Activated CD4-positive, alpha-beta memory T cell treated with anti-CD3 and anti-CD28 coated beads, Interleukin-2, amount 10 ng/mL, durations not matched to agents 7 days and 5 days (primary cell): Measurements from ENCODE around the gene SDS. TPM values are rescaled to one million over a fixed set of nuclear protein-coding genes. Genes with fewer than 3 reads are reported as not detected.

Experiments
- CTCF ChIA-PET: fragments of 350-600 bp; sonication (Branson Sonifier 250); formaldehyde crosslinking; loops from one replicate; lab custom pipeline; 2021; ENCODE audit warnings: antibody characterized with exemption, inconsistent platforms; lab: Charles Lee
- POLR2A ChIA-PET: fragments of 350-600 bp; sonication (Branson Sonifier 250); formaldehyde crosslinking; loops from one replicate; lab custom pipeline; 2021; ENCODE audit warnings: antibody characterized with exemption; lab: Charles Lee
- DNase-seq: peaks from one replicate; pipeline ENCODE4 v3.0.0-alpha.2; 2020
- H3K27ac Mint-ChIP-seq: one replicate; pipeline ENCODE4 v1.8.0; 2021; ENCODE audit warnings: mild to moderate bottlenecking, mixed read lengths
- H3K27me3 Mint-ChIP-seq: one replicate; pipeline ENCODE4 v1.8.0; 2021; ENCODE audit warnings: mixed read lengths
- H3K36me3 Mint-ChIP-seq: one replicate; pipeline ENCODE4 v1.8.0; 2021; ENCODE audit warnings: low read depth, mixed read lengths
- H3K4me1 Mint-ChIP-seq: one replicate; pipeline ENCODE4 v1.8.0; 2021; ENCODE audit warnings: mixed read lengths
- H3K4me3 Mint-ChIP-seq: one replicate; pipeline ENCODE4 v1.8.0; 2021; ENCODE audit warnings: mild to moderate bottlenecking, mixed read lengths
- H3K9me3 Mint-ChIP-seq: one replicate; pipeline ENCODE4 v1.8.0; 2021; ENCODE audit warnings: mixed read lengths
- total RNA-seq, 2 experiments: library from RNA; stranded (reverse); gene quantifications; one replicate each; pipeline ENCODE4 v1.2.3, GENCODE V29; 2021

SDS gene
- total RNA-seq, 2 experiments from 2014 or later = not detected

DNA sequence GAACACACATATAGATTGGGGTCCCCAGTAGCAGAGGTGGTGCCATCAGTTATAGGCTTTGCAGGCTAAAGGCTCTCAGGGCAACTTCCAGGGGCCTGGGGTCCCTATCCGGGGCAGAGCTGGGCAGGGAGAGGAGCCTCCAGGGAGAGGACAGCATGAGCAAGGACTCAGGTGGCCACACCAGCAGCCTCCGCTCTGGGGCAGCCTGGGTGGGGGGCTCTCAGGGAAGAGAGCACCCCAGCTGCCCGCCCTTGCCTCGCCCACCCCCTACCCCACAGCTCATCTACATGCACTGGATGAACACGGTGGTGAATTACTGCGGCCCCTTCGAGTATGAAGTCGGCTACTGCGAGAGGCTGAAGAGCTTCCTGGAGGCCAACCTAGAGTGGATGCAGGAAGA, 31.3 kb downstream of the SDS start:
- Mint-ChIP-seq H3K27ac (no peak overlapping the region), H3K9me3 (no peaks in the 10 kb centered on the region), H3K4me3 (no peak overlapping the region), H3K36me3 (no peaks in the 10 kb centered on the region), H3K4me1 (peaks cover 6% of the 10 kb centered on the region), H3K27me3 (no peaks in the 10 kb centered on the region)
- ChIA-PET CTCF (no interaction called here), POLR2A (no interaction called here)
- no peak for DNase-seq

DNA sequence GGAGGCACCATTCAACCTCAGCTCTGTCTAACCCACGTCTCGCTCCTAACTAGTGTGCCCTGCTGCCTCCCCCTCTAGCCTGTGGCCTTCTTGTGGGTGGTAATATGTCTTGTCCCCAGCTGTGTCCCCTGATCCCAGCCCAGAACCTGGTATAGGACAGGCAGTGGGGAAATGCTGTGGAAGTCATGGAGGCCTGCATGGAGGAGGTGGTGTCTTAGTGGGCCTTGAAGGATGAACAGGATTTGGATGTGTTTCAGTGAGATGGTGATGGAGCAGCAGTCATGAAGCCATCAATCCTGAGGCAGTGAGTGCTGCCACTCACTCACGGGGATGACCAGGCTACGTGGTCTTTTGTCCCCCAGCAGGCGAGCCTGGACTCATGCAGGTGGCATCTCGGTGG, 31.9 kb downstream of the SDS start:
- DNase-seq = no peak
- ChIA-PET POLR2A (no interaction called here), CTCF (no interaction called here)
- Mint-ChIP-seq H3K36me3 (no peaks in the 10 kb centered on the region), H3K27ac (no peak overlapping the region), H3K27me3 (no peaks in the 10 kb centered on the region), H3K4me3 (no peak overlapping the region), H3K9me3 (no peaks in the 10 kb centered on the region), H3K4me1 (peaks cover 6% of the 10 kb centered on the region)

DNA sequence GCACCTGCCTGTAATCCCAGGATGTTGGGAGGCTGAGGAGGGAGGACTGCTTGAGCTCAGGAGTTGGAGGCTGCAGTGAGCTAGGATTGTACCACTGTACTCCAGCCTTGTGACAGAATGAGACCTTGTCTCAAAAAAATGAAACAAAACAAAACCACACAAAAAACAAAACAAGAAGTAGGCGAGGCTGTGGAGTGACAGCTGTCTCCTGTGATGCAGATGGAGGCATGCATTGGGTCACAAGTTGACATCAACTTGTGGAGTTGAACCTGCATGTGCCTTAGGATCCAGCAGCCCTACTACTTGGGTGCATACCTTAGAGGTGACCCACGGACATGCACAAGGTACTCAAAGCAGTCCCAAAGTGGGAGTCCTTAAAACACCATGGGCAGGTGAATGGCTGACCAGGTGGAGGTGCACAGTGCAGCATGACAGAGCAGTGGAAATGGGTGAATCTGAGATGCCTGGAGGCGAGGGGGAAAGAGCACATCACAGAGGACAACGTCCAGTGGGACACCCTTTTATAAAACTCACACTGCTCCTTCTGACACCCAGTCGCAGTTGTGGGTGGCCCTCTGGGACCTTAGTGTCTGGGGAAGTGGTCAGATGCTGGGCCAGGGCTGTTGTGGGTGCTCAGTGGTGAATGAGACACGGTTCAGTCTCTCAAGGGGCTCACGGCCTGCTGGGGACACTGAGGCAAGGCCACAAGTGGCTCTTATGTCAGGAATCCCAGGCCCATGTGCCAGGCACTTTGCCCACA, 32.6 kb downstream of the SDS start:
- ChIA-PET POLR2A (no interaction called here), CTCF (no interaction called here)
- no peak overlapping the region for H3K4me3 Mint-ChIP-seq
- H3K27me3 Mint-ChIP-seq = no peaks in the 10 kb centered on the region
- H3K9me3 Mint-ChIP-seq = no peaks in the 10 kb centered on the region
- H3K27ac Mint-ChIP-seq = no peak overlapping the region
- H3K4me1 Mint-ChIP-seq = peaks cover 6% of the 10 kb centered on the region
- no peak for DNase-seq
- H3K36me3 Mint-ChIP-seq = no peaks in the 10 kb centered on the region

DNA sequence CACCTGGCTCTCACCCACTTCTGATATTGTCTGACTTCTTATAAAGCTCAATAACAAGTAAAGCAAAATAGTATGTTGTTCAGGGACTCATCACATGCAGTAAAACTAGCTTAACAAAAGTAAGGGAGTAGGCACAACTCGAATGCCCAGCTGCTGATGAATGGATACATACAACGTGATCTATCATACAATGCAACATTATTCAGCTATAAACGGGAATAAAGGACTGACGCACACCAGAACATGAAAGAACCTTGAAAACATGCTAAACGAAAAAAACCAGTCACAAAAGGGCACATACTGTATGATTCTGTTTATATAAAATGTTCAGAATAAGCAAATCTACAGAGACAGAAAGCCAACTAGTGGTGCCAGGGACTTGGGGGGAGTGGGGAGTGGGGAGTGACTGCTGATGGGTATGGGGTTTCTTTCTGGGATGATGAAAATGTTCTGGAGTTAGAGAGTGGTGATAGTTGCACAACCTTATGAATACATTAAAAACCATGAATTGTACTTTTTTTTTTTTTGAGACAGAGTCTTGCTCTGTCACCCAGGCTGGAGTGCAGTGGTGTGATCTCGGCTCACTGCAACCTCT, 34.2 kb downstream of the SDS start:
- no peak overlapping the region for H3K4me3 Mint-ChIP-seq
- no peaks in the 10 kb centered on the region for H3K9me3 Mint-ChIP-seq
- peaks cover 6% of the 10 kb centered on the region for H3K4me1 Mint-ChIP-seq
- ChIA-PET POLR2A (interaction anchor here (0.6 kb wide), 1 partner anchor 146 kb away, joined by 3 read pairs; no protein-coding TSS in a partner anchor), CTCF (no interaction called here)
- H3K27me3 Mint-ChIP-seq = no peaks in the 10 kb centered on the region
- H3K36me3 Mint-ChIP-seq = no peaks in the 10 kb centered on the region
- no peak overlapping the region for H3K27ac Mint-ChIP-seq
- DNase-seq = no peak

DNA sequence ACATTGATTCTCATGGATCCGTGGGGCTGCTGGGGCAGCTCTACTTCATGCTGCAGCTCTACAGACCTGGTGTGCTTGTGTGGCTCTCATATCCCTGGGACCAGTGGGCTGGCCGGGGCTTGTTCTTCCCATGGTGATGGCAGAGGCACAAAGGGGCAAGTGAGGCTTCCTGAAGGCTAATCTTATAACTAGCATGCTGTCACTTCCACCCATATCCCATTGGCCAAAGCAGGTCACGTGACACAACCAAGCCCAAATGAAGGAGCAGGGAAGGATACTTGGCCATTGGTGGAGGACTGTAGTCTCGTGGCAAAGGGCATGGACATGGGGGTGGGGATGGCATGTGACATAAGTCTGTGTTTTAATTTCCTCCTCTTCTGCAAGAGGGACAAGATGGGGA, 35.4 kb downstream of the SDS start:
- H3K4me3 Mint-ChIP-seq = no peak overlapping the region
- no peaks in the 10 kb centered on the region for H3K9me3 Mint-ChIP-seq
- no peaks in the 10 kb centered on the region for H3K27me3 Mint-ChIP-seq
- no peak overlapping the region for H3K27ac Mint-ChIP-seq
- H3K4me1 Mint-ChIP-seq = peaks cover 6% of the 10 kb centered on the region
- ChIA-PET POLR2A (no interaction called here), CTCF (no interaction called here)
- no peaks in the 10 kb centered on the region for H3K36me3 Mint-ChIP-seq
- DNase-seq = no peak

DNA sequence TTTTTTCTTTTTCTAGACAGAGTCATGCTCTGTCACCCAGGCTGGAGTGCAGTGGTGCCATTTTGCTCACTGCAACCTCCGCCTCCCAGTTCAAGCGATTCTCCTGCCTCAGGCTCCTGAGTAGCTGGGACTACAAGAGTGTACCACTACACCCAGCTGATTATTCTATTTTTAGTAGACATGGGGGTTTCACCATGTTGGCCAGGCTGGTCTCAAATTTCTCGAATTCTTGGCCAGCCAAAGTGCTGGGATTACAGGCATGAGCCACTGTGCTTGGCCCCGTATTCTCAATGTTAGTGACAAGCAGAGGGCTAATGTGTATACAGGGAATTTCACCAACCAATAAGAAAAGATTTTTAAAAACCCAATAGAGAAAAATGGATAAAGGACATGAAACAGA, 36.9 kb downstream of the SDS start:
- ChIA-PET POLR2A (no interaction called here), CTCF (no interaction called here)

DNA sequence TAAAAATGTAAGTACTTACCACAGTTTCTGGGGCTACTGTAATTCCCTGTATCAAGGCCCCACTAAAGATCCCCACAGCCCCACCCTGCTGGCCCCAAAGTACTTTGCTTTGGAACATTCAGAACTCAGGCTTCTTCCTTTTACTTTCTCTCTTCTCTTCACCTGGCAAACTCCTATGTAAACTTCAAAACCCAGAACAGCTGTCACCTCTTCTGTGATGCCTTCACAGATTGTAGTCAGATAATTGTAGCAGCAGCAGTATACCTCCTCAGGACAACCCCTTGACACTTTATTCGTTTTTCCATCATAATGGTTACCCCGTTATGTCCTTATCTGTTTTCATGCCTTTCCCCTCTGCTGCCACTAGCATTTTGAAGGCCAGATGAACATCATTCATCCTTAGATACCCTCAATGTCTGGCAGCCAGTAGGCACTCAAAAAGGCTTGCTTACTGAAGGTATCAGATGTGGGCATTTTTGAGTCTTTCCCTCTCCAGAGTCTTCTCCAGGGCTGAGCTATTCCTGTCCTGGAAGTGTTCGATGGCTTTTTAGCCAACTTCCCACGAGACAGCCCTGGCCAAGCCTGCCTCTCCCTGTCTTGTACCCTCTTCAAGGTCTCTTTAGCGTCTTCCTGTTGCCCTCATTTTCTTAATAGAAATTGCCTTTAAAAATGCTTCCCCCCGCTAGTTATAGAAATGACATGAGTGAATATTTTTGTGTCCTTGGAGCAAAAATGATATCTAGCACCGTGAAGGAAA, 37.9 kb downstream of the SDS start:
- H3K4me1 Mint-ChIP-seq = peaks cover 3% of the 10 kb centered on the region
- no peak overlapping the region for H3K27ac Mint-ChIP-seq
- H3K27me3 Mint-ChIP-seq = no peaks in the 10 kb centered on the region
- no peak for DNase-seq
- POLR2A ChIA-PET = no interaction called here
- CTCF ChIA-PET = interaction anchor here (0.6 kb wide), 1 partner anchor 169 kb away, joined by 4 read pairs; no protein-coding TSS in a partner anchor
- no peaks in the 10 kb centered on the region for H3K9me3 Mint-ChIP-seq
- no peaks in the 10 kb centered on the region for H3K36me3 Mint-ChIP-seq
- no peak overlapping the region for H3K4me3 Mint-ChIP-seq

More for the DNA sequence above, 36.9 kb downstream of the SDS start:
- Mint-ChIP-seq H3K27ac (no peak overlapping the region), H3K27me3 (no peaks in the 10 kb centered on the region), H3K4me3 (no peak overlapping the region), H3K9me3 (no peaks in the 10 kb centered on the region), H3K4me1 (peaks cover 6% of the 10 kb centered on the region), H3K36me3 (no peaks in the 10 kb centered on the region)
- no peak for DNase-seq

DNA sequence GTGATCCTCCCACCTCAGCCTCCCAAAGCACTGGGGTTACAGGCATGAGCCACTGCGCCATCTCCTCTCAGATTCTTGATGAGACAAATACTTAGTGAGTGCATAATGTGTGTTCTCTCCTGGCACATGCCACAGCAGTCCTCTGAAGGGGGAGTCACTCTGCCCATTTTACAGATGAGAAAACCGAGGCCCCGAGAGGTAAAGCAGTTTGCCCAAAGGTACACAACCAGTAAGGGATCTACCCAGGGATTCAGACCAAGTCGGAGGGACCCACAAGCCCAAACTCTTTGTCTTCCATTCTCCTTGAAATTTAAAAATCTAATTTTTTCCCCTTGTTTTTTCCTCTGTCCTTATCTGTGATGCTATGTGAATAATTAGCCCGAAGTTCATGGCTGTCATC, 39.0 kb downstream of the SDS start:
- CTCF ChIA-PET = no interaction called here
- Mint-ChIP-seq H3K27me3 (no peaks in the 10 kb centered on the region), H3K36me3 (no peaks in the 10 kb centered on the region), H3K9me3 (no peaks in the 10 kb centered on the region), H3K4me1 (peaks cover 4% of the 10 kb centered on the region), H3K27ac (no peak overlapping the region), H3K4me3 (no peak overlapping the region)
- no peak for DNase-seq
- POLR2A ChIA-PET = no interaction called here

DNA sequence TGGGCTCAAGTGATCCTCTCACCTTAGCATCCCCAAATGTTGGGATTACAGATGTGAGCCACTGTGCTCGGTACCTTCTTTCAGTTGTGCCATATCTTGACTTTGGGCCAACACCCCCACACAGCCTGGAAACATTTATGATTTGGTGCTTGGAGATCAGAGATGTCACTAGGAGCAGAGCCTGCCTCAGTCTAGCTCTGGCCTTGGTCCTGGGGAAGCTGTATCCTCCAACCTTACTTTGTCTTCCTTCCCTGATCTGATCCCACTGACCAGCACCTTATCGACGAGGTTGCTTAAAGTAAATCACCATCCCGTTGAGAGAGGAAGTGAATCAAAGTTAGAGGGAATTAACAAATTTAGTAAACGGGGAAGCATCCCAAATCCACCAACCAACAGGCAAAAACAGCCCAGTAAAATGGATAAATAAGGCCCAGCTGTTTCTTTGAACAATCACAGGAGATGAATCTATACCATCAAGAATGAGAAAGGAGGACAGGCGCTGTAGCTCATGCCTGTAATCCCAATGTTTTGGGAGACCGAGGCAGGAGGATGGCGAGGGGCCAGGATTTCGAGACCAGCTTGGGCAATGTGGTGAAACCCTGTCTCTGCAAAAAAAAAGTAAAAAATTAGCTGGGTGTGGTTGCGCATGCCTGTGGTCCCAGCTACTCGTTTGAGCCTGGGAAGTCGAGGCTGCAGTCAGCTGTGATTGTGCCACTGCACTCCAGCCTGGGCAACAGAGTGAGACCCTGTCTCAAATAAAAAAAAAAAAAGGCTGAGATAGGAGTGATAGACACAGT, 41.9 kb downstream of the SDS start:
- ChIA-PET CTCF (interaction anchor here (0.6 to 0.9 kb wide), 2 partner anchors 64 to 356 kb away, joined by 4 to 5 read pairs; no protein-coding TSS in a partner anchor), POLR2A (no interaction called here)
- H3K36me3 Mint-ChIP-seq = no peaks in the 10 kb centered on the region
- no peak for DNase-seq
- H3K27me3 Mint-ChIP-seq = no peaks in the 10 kb centered on the region
- no peak overlapping the region for H3K27ac Mint-ChIP-seq
- no peak overlapping the region for H3K4me3 Mint-ChIP-seq
- H3K9me3 Mint-ChIP-seq = no peaks in the 10 kb centered on the region
- H3K4me1 Mint-ChIP-seq = peaks cover 10% of the 10 kb centered on the region

DNA sequence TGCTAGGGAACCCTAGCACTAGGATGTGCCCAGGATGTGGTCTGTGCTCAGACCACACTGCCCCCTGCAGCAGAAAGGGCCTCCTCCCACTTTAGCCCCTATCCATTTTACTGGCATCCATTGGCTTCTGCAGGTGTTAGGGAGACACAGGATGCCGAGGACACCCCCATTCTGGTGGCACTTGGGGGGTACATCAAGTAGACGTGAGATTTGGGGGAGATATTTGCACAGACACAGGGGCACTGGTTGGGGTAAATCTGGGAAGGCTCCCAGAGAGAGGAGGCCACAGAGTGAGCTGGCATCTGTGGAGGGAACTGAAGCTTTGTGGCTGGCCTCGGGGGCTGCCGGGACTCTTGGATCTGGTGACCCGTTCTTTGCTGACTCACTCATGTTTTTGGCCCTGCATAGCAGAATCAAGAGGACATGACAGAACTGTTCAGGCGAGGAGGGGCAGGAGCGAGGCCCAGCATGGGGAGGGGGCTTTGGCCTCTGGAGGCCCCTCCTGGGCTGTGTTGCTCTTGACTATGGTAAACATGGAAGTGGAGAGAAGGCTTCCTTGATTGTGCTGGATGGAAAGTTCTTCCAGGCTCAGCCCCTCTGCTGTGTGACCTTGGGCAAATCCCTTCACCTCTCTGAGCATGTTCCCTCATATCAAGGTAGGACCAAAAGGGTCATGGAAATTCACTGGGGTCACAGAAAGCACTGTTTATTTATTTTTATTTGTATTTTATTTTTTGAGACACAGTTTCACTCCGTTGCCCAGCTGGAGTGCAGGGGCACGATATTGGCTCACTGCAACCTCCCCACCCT, 43.5 kb downstream of the SDS start:
- H3K27ac Mint-ChIP-seq = no peak overlapping the region
- no peaks in the 10 kb centered on the region for H3K27me3 Mint-ChIP-seq
- no peak for DNase-seq
- H3K9me3 Mint-ChIP-seq = no peaks in the 10 kb centered on the region
- H3K4me1 Mint-ChIP-seq = peaks cover 10% of the 10 kb centered on the region
- H3K4me3 Mint-ChIP-seq = peak overlapping the region; percentile 75
- ChIA-PET POLR2A (interaction anchor here (1.0 kb wide), 1 partner anchor 175 kb away, joined by 3 read pairs; the partner anchor contains the start of genes DDX54 and RITA1), CTCF (interaction anchor here (0.6 kb wide), 1 partner anchor 163 kb away, joined by 3 read pairs; no protein-coding TSS in a partner anchor)
- no peaks in the 10 kb centered on the region for H3K36me3 Mint-ChIP-seq

DNA sequence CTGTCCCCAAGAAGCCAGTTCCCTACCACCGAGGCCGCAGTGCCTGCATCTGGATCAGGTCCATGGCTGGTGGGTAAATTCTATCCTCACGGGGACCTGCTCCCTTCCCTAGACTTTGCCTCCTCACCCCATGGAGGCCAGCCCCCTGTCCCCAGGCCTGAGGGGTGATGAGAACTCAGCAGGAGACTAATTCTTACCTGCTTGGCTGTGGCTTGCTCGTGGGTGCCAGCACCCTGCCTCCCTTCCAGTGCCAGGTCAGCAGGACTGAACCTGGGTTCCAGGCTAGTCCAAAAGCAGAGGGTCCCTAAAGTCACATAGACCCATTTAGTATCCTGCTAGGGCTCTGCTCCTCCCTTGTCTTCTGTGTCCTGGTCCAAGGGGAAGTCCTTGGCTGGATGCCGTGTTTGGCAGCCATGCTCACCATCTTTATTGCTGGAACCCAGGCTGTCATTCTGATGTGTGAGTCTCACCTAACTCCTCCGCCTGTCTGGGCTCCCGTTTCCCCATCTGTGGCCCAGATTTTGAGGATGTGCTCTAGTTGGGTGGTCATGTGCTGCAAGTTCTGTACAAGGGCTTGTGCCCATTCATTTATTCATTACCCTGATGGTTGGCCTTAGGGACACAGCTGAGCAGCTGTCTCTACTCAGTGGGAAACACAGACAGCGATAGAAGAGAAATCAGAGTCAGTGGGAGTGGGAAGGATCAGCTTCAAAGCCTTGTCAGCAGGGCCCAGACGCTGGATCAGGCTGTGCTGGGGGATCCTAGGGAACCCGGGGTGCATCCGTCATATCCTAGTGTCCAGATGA, 44.4 kb downstream of the SDS start:
- ChIA-PET POLR2A (interaction anchor here (0.5 to 1.3 kb wide), 3 partner anchors 25 to 174 kb away, joined by 3 to 4 read pairs (median 4); partner anchors contain the start of genes DDX54, RITA1 and SLC8B1), CTCF (interaction anchor here (0.6 to 2.1 kb wide), 3 partner anchors 24 to 175 kb away, joined by 3 to 13 read pairs (median 4); partner anchors contain the start of gene SLC8B1)
- Mint-ChIP-seq H3K4me3 (peak overlapping the region; percentile 75), H3K36me3 (no peaks in the 10 kb centered on the region), H3K27ac (no peak overlapping the region), H3K4me1 (peaks cover 10% of the 10 kb centered on the region), H3K9me3 (no peaks in the 10 kb centered on the region), H3K27me3 (no peaks in the 10 kb centered on the region)
- DNase-seq = no peak
